Activated CD4-positive, alpha-beta memory T cell treated with anti-CD3 and anti-CD28 coated beads for 36 hours (primary cell): ENCODE data around the gene LEKR1. TPM values are rescaled to one million over a fixed set of nuclear protein-coding genes. Genes with fewer than 3 reads are reported as not detected.

Source experiments
- CTCF ChIA-PET: fragments of 350-600 bp; sonication (Branson Sonifier 250); formaldehyde crosslinking; loops from one replicate; lab custom pipeline; 2021; ENCODE audit warnings: antibody characterized with exemption, inconsistent platforms; lab: Charles Lee
- POLR2A ChIA-PET: fragments of 350-600 bp; sonication (Branson Sonifier 250); formaldehyde crosslinking; loops from one replicate; lab custom pipeline; 2021; ENCODE audit warnings: antibody characterized with exemption; lab: Charles Lee
- DNase-seq: peaks from one replicate; pipeline ENCODE4 v3.0.0-alpha.2; 2020
- H3K27ac Mint-ChIP-seq: one replicate; pipeline ENCODE4 v1.8.0; 2021; ENCODE audit warnings: mixed read lengths
- H3K27me3 Mint-ChIP-seq: one replicate; pipeline ENCODE4 v1.8.0; 2021; ENCODE audit warnings: mixed read lengths
- H3K36me3 Mint-ChIP-seq: one replicate; pipeline ENCODE4 v1.8.0; 2021; ENCODE audit warnings: mixed read lengths
- H3K4me1 Mint-ChIP-seq: one replicate; pipeline ENCODE4 v1.8.0; 2021; ENCODE audit warnings: low read depth, mixed read lengths
- H3K4me3 Mint-ChIP-seq: one replicate; pipeline ENCODE4 v1.8.0; 2021; ENCODE audit warnings: mild to moderate bottlenecking, mixed read lengths
- H3K9me3 Mint-ChIP-seq: one replicate; pipeline ENCODE4 v1.8.0; 2021; ENCODE audit warnings: mixed read lengths
- intact Hi-C: fragments of 100-400 bp; cut with micrococcal nuclease; formaldehyde crosslinking; loops from one replicate; pipeline ENCODE4 v1.15.1; 2023
- total RNA-seq, 2 experiments: library from RNA; stranded (reverse); gene quantifications; one replicate each; pipeline ENCODE4 v1.2.3, GENCODE V29; 2021

Gene LEKR1
- total RNA-seq, 2 experiments from 2014 or later, result 0.56 to 0.59 TPM

GRCh38 chr3:156811089-156811862 is 14.9 kb upstream of the LEKR1 start:
- Mint-ChIP-seq H3K4me3 (no peak overlapping the region), H3K27me3 (no peaks in the 10 kb centered on the region), H3K4me1 (peaks cover 27% of the 10 kb centered on the region), H3K9me3 (no peaks in the 10 kb centered on the region), H3K36me3 (peaks cover 13% of the 10 kb centered on the region), H3K27ac (no peak overlapping the region)
- intact Hi-C loops, result no loop called here
- ChIA-PET CTCF (interaction anchor here (0.6 kb wide), 1 partner anchor 335 kb away, joined by 3 read pairs; no protein-coding TSS in a partner anchor), POLR2A (no interaction called here)
- no peak for DNase-seq

DNA sequence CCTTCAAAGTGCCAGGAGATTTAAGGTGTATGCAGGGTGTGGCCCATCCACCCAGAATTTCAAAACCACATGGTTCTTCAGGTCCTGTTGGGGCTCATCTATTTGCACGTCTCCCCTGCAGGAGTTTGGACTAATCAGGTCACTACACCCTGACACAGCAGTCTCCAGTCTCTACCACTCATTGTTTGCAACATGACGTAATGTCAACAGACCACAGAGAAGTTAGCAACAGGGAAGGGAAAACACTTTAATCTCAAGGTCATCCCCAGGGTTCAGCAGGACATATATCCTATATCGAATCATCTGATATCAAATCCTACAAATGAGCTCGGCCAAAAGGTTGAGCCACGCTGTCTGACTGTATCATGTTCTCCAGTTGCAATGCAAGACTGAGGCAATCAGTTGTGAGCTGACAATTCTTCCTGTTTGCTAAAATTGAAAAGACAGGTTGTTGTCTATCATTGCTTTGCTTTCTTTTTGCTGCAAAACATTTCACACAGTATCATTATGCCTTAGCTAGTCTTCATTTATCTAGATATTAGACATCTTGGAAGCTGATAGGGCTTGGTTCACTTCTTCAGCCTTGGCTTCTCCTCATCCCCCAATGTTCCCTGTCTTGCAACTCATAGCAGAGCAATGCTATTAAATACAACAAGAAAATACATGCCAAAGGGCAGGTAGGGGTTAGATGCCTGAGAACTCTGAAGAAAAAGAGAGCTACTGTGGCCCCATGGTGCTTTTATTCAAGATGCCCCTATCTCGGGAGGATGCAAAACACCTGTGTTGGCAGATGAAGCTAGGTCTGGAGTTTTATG is 13.4 kb upstream of the LEKR1 start:
- Mint-ChIP-seq H3K27me3 (no peaks in the 10 kb centered on the region), H3K36me3 (peaks cover 13% of the 10 kb centered on the region), H3K4me3 (no peak overlapping the region), H3K9me3 (no peaks in the 10 kb centered on the region), H3K27ac (no peak overlapping the region), H3K4me1 (peaks cover 33% of the 10 kb centered on the region)
- POLR2A ChIA-PET, result no interaction called here
- DNase-seq, result no peak
- CTCF ChIA-PET, result interaction anchor here (1.4 kb wide), 1 partner anchor 269 kb away, joined by 4 read pairs; no protein-coding TSS in a partner anchor
- intact Hi-C loops, result no loop called here

- Mint-ChIP-seq H3K27me3 (no peaks in the 10 kb centered on the region), H3K9me3 (no peaks in the 10 kb centered on the region), H3K4me3 (no peak overlapping the region), H3K4me1 (peaks cover 46% of the 10 kb centered on the region), H3K36me3 (peaks cover 9% of the 10 kb centered on the region), H3K27ac (no peak overlapping the region)
- no peak for DNase-seq
- ChIA-PET POLR2A (no interaction called here), CTCF (no interaction called here)
- intact Hi-C loops, result no loop called here
Observed at GRCh38 chr3:156814295-156814694, 11.9 kb upstream of the LEKR1 start.

DNA sequence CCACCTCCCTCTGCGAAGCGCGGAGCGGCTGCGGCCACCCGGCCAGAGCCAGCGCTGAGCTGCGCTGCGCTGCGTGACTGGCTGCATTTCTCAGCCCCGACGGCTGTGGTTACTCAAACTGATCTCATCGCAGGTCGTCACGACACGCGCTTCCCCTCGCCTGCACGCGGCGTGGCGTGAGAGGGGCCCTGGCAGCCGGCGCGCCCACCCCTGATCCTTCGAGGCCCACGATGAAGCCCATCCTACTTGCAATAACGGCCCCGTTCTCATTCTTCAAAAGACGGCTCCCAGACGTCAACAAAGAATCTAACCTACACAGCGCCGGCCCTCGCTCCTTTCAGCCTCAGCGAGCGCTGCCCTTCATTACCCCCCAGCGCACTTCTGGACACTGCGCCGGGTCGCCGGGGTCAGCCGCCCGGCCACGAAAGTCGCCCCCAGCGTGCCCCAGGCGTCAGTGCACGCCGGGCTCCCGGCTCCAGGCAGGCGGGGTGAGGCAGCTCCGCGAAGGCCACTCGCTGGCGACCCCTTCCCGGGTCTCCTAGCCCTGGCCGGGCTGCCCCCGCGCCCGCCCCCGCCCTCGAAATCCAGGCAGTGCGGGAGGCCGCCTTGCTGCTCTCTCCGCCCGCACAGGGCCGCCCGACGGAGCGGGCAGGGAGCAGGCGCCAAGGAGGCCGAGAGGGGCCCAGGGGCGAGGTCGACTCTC is 9.9 kb upstream of the LEKR1 start:
- POLR2A ChIA-PET, result interaction anchor here (1.1 to 3.2 kb wide), 4 partner anchors 10 to 358 kb away, joined by 3 to 12 read pairs (median 6); partner anchors contain the start of genes CCNL1, LEKR1 and TIPARP

GRCh38 chr3:156816794-156817645 is 9.1 kb upstream of the LEKR1 start:
- POLR2A ChIA-PET, result interaction anchor here (0.7 to 3.2 kb wide), 6 partner anchors 9 to 358 kb away, joined by 3 to 12 read pairs (median 6); partner anchors contain the start of genes CCNL1, LEKR1 and TIPARP
- peak; percentile 92 for DNase-seq
- Mint-ChIP-seq H3K27ac (peak overlapping the region; percentile 90), H3K9me3 (no peaks in the 10 kb centered on the region), H3K4me3 (peak overlapping the region; percentile 85), H3K36me3 (peaks cover 4% of the 10 kb centered on the region), H3K4me1 (peaks cover 43% of the 10 kb centered on the region), H3K27me3 (no peaks in the 10 kb centered on the region)
- CTCF ChIA-PET, result interaction anchor here (0.9 to 1.5 kb wide), 6 partner anchors 15 to 320 kb away, joined by 3 to 10 read pairs (median 4); partner anchors contain the start of gene TIPARP
- intact Hi-C loops, result loop anchor here (1.0 to 2.0 kb wide), 8 partner anchors 9 to 357 kb away; partner anchors contain the start of genes CCNL1, LEKR1, SSR3 and TIPARP

More for the DNA sequence above, 9.9 kb upstream of the LEKR1 start:
- Mint-ChIP-seq H3K27ac (peak overlapping the region; percentile 90), H3K4me1 (peaks cover 47% of the 10 kb centered on the region), H3K4me3 (peak overlapping the region; percentile 85), H3K36me3 (peaks cover 4% of the 10 kb centered on the region), H3K27me3 (no peaks in the 10 kb centered on the region), H3K9me3 (no peaks in the 10 kb centered on the region)
- intact Hi-C loops, result loop anchor here (2.0 kb wide), 4 partner anchors 27 to 345 kb away; partner anchors contain the start of genes CCNL1 and SSR3
- CTCF ChIA-PET, result interaction anchor here (1.8 kb wide), 1 partner anchor 140 kb away, joined by 4 read pairs; no protein-coding TSS in a partner anchor
- DNase-seq, result peak; percentile 44

- CTCF ChIA-PET, result interaction anchor here (0.9 to 1.5 kb wide), 6 partner anchors 16 to 320 kb away, joined by 3 to 10 read pairs (median 4); partner anchors contain the start of gene TIPARP
- Mint-ChIP-seq H3K27ac (peak overlapping the region; percentile 90), H3K9me3 (no peaks in the 10 kb centered on the region), H3K4me1 (peaks cover 39% of the 10 kb centered on the region), H3K4me3 (peak overlapping the region; percentile 85), H3K36me3 (peaks cover 4% of the 10 kb centered on the region), H3K27me3 (no peaks in the 10 kb centered on the region)
- DNase-seq, result no peak
- intact Hi-C loops, result loop anchor here (1.0 to 2.0 kb wide), 8 partner anchors 9 to 357 kb away; partner anchors contain the start of genes CCNL1, LEKR1, SSR3 and TIPARP
- POLR2A ChIA-PET, result interaction anchor here (1.1 to 3.2 kb wide), 4 partner anchors 9 to 356 kb away, joined by 3 to 12 read pairs (median 9); partner anchors contain the start of genes LEKR1 and TIPARP
Observed at GRCh38 chr3:156817646-156818272, 8.4 kb upstream of the LEKR1 start.

DNA sequence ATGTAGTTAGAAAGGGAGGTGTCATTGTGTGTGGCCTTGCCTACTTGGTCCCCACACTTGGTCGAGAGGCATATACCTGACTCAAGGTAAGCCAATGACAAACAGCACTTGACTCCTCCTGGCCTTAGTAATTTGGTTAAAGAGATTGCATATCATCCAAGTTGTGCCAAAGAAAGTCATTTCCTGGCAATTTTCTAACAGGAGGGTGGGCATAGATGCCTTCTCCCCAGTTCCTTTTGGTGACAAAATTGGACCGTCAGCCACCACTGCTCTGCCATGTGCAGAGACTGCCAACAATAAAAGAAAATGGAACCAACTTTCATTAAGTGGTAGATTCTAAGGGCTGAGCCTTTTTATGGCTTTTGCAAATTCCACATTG is 7.9 kb upstream of the LEKR1 start:
- Mint-ChIP-seq H3K4me1 (peaks cover 38% of the 10 kb centered on the region), H3K36me3 (peaks cover 4% of the 10 kb centered on the region), H3K4me3 (peak overlapping the region; percentile 85), H3K27me3 (no peaks in the 10 kb centered on the region), H3K9me3 (no peaks in the 10 kb centered on the region), H3K27ac (peak overlapping the region; percentile 90)
- DNase-seq, result no peak
- intact Hi-C loops, result no loop called here
- POLR2A ChIA-PET, result interaction anchor here (1.8 to 3.2 kb wide), 2 partner anchors 8 to 271 kb away, joined by 9 to 12 read pairs; partner anchors contain the start of gene LEKR1
- CTCF ChIA-PET, result interaction anchor here (1.1 to 1.5 kb wide), 4 partner anchors 16 to 319 kb away, joined by 3 to 10 read pairs (median 4); partner anchors contain the start of gene TIPARP

- peaks cover 4% of the 10 kb centered on the region for H3K36me3 Mint-ChIP-seq
- H3K4me1 Mint-ChIP-seq, result peaks cover 33% of the 10 kb centered on the region
- intact Hi-C loops, result no loop called here
- ChIA-PET CTCF (no interaction called here), POLR2A (no interaction called here)
- no peak overlapping the region for H3K27ac Mint-ChIP-seq
- H3K9me3 Mint-ChIP-seq, result no peaks in the 10 kb centered on the region
- no peaks in the 10 kb centered on the region for H3K27me3 Mint-ChIP-seq
- no peak for DNase-seq
- H3K4me3 Mint-ChIP-seq, result no peak overlapping the region
Observed at GRCh38 chr3:156818890-156819289, 7.3 kb upstream of the LEKR1 start.

DNA sequence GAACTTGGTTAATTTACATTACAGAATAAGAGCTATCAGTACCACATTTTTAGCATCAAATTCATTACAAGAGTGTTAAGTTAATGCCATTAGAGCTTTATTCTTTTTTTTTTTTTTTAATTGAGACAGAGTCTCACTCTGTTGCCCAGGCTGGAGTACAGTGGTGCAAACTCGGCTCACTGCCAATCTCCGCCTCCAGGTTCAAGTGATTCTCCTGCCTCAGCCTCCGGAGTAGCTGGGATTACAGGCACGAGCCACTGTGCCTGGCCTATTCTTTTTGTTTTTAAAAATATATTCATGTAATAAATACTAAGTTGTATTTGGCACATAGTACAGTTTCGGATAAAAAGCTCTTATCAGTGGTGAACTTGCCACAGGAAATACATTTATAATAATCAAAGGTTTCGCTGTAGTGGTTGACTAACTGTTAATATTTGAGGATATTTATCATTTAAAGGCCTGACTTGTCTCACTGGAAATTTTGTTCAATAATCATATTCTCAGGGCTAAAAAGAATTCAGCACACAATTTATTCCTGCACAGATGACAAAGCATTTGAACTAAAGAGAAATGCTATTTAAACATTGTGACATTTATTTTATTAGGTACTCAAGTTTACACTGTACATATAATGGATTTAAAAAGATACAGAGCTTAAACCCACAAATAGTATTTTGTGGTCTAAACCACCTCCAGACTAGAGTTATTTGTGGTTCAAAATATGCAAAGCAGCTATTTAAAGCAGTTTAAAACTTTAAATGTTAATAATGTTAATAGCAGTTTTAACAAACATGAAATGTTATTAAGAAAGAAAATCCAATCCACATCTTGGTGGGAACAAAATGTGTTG is 6.1 kb upstream of the LEKR1 start:
- intact Hi-C loops, result no loop called here
- POLR2A ChIA-PET, result no interaction called here
- no peak for DNase-seq
- Mint-ChIP-seq H3K36me3 (peaks cover 4% of the 10 kb centered on the region), H3K27me3 (no peaks in the 10 kb centered on the region), H3K27ac (no peak overlapping the region), H3K4me1 (peaks cover 34% of the 10 kb centered on the region), H3K4me3 (no peak overlapping the region), H3K9me3 (no peaks in the 10 kb centered on the region)
- CTCF ChIA-PET, result interaction anchor here (1.4 kb wide), 1 partner anchor 144 kb away, joined by 3 read pairs; no protein-coding TSS in a partner anchor
